Measurements from ENCODE around the gene IFITM1. TPM values are rescaled to one million over a fixed set of nuclear protein-coding genes. Genes with fewer than 3 reads are reported as not detected.
A peak's percentile ranks its signal among the peaks of the same experiment; 100 is the strongest.
"Not testable (repeated sequence)": the region's sequence is repeated elsewhere in the genome, so short reads cannot be mapped to it uniquely, and the experiment has no call there.

Gene IFITM1
- total and polyA plus RNA-seq, 2 of the 8 experiments (the other 6 are each of a cell fraction or from before 2014, with no cell fraction given) = 394 to 1,464 TPM

DNA sequence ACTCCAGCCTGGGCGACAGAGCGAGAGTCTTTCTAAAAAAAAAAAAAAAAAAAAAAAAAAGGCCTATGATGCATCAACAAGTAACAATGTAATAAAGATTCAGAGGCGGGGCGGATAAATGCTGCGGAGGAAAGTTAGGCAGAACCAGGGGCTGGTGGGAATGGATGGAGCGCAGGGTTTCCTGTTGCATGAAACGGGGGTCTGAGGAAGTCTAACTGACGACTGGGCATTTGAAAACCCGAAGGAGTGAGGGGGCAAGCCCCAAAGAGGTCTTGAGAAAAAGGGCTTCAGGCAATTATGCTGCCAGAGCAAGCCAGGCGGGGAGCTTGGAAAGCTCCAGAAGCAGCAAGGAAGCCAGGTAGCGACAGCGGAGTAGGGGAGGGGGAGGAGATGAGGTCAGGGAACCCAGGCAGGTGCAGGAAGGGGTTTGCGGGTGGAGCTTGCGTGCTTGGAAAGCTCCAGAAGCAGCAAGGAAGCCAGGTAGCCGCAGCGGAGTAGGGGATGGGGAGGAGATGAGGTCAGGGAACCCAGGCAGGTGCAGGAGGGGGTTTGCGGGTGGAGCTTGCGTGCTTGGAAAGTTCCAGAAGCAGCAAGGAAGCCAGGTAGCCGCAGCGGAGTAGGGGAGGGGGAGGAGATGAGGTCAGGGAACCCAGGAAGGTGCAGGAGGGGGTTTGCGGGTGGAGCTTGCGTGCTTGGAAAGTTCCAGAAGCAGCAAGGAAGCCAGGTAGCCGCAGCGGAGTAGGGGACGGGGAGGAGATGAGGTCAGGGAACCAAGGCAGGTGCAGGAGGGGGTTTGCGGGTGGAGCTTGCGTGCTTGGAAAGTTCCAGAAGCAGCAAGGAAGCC, 26.6 kb upstream of the IFITM1 start:
- Histone ChIP-seq H2BK20ac (ENCODE audit: low read length) (peak overlapping the region; percentile 72; the same call in 1 of the 2 replicates), H2BK12ac (ENCODE audit: low read depth, low read length) (peak overlapping the region; percentile 80; the same call in 1 of the 2 replicates), H2BK15ac (ENCODE audit: low read length) (0 out of 2 replicates have a peak overlapping the region, but pooled peaks have one; percentile 61), H3K27me3 (replicated peaks in 1 of 4; ENCODE audit: control insufficient read depth in 3 of 4, extremely low read depth in 1 of 4, insufficient read depth in 3 of 4, low read length in 3 of 4) (peaks cover 5 to 16% (median 13%) of the 10 kb centered on the region in 4 experiments; a peak in 6 of 7 replicates), H3K18ac (ENCODE audit: extremely low read depth, low read length) (peak overlapping the region; percentile 48), H3K4me2 (ENCODE audit: insufficient read depth in 1 of 2, low read depth in 2 of 2, low read length in 2 of 2) (peak overlapping the region in 1 of 2 experiments; percentile 84; a peak in 1 of 4 replicates), H3K4me1 (replicated peaks in 1 of 4; ENCODE audit: control insufficient read depth in 3 of 4, insufficient read depth in 4 of 4, low read length in 3 of 4) (peaks cover 0 to 41% (median 31%) of the 10 kb centered on the region in 4 experiments; a peak in 6 of 7 replicates), H2AK5ac (ENCODE audit: low read depth, low read length) (peak overlapping the region; percentile 53; the same call in 1 of the 2 replicates)
- ChIA-PET CTCF (ENCODE audit: partially characterized antibody) (interaction anchor here (0.6 to 3.9 kb wide), 7 partner anchors 15 to 75 kb away, joined by 3 to 30 read pairs (median 3); no protein-coding TSS in a partner anchor), POLR2A (ENCODE audit: partially characterized antibody) (interaction anchor here (0.6 to 7.7 kb wide), 8 partner anchors 8 to 76 kb away, joined by 3 to 51 read pairs (median 6); partner anchors contain the start of genes IFITM2 and IFITM5)
- not testable (repeated sequence) for FAIRE-seq; H3K79me1 ChIP-seq (ENCODE audit: low read depth, low read length); H2BK5ac ChIP-seq (ENCODE audit: low read depth, low read length); H2AFZ ChIP-seq (ENCODE audit: low read length); H4K91ac ChIP-seq (replicated peaks; ENCODE audit: insufficient read length, low read length); H3K4ac ChIP-seq (replicated peaks; ENCODE audit: insufficient read length, low read depth, low read length); H3K56ac ChIP-seq (replicated peaks; ENCODE audit: insufficient read length, low read depth, low read length); H3K4me3 ChIP-seq (ENCODE audit: extremely low read depth in 1 of 4, insufficient read depth in 2 of 4, low read depth in 3 of 4, low read length in 4 of 4); H4K8ac ChIP-seq (ENCODE audit: extremely low read depth, insufficient read depth, low read length); H3K9ac ChIP-seq (replicated peaks in 1 of 4; ENCODE audit: extremely low read depth in 1 of 4, low read depth in 3 of 4, low read length in 3 of 4); H3K9me3 ChIP-seq (ENCODE audit: insufficient read depth in 2 of 2, low read depth in 1 of 2, low read length in 1 of 2); H4K20me1 ChIP-seq (replicated peaks in 1 of 2; ENCODE audit: control insufficient read depth in 1 of 2, insufficient read depth in 2 of 2, low read length in 2 of 2); H3K14ac ChIP-seq (ENCODE audit: insufficient read length); H3K36me3 ChIP-seq (ENCODE audit: control insufficient read depth in 2 of 4, insufficient read depth in 4 of 4, low read length in 3 of 4); H3K79me2 ChIP-seq (ENCODE audit: control insufficient read depth in 1 of 2, insufficient read depth in 2 of 2, low read length in 2 of 2); H4K5ac ChIP-seq (ENCODE audit: insufficient read length, low read depth, low read length); H2BK120ac ChIP-seq (replicated peaks; ENCODE audit: low read depth, low read length); H3K23me2 ChIP-seq (ENCODE audit: low read depth, low read length); H3K23ac ChIP-seq (ENCODE audit: insufficient read length); H3K27ac ChIP-seq (ENCODE audit: low read depth, low read length)
- WGBS, 2 experiments (ENCODE audit: extremely low coverage in 1 of 2, insufficient coverage in 1 of 2, insufficient read length in 1 of 2, insufficient replicate concordance in 2 of 2, low coverage in 1 of 2, low lambda C conversion rate in 2 of 2, missing lambda C conversion rate in 1 of 2) = 93% methylated on average over 25 of the region's 27 CpGs; no CpG with 5 or more reads in 1 of the 2 experiments
- peak in 1 of 2 experiments; percentile 48 for DNase-seq (ENCODE audit: low read depth in 1 of 2, low spot score in 2 of 2)
